ENCODE measurements around the gene NEDD9. TPM values are rescaled to one million over a fixed set of nuclear protein-coding genes. Genes with fewer than 3 reads are reported as not detected.

The NEDD9 gene
- total and polyA plus RNA-seq, 2 of the 13 experiments (the other 11 are each of a cell fraction or from before 2014, with no cell fraction given), result 27.1 to 389 TPM

- TF ChIP-seq HMGXB4 (CRISPR knock-in tag; IDR thresholded peaks at IDR 0.05; ENCODE audit: borderline replicate concordance in 1 of 2, low read depth in 1 of 2), result no peak
- no peak for TF ChIP-seq UBTF (CRISPR knock-in tag; IDR thresholded peaks at IDR 0.05)
- 0 out of 2 replicates have a peak, but pooled peaks have one; percentile 34 for TF ChIP-seq SPEN (CRISPR knock-in tag; IDR thresholded peaks at IDR 0.05; ENCODE audit: low read depth)
- 0 out of 2 replicates have a peak, but pooled peaks have one; percentile 14 for TF ChIP-seq ZFP41 (CRISPR knock-in tag; IDR thresholded peaks at IDR 0.05; ENCODE audit: borderline replicate concordance)
- no peak for TF ChIP-seq HNRNPLL (IDR thresholded peaks at IDR 0.05; ENCODE audit: low read depth, low read length, poor library complexity, severe bottlenecking)
- TF ChIP-seq RBM22 (optimal IDR thresholded peaks at IDR 0.05; ENCODE audit: low read length), result peak; percentile 97
- TF ChIP-seq ZNF607 (CRISPR knock-in tag; IDR thresholded peaks at IDR 0.05; ENCODE audit: borderline replicate concordance), result no peak
- TF ChIP-seq E2F2 (CRISPR knock-in tag; IDR thresholded peaks at IDR 0.05; ENCODE audit: borderline replicate concordance), result 0 out of 2 replicates have a peak, but pooled peaks have one; percentile 29
- TF ChIP-seq ZNF143 (CRISPR knock-in tag; IDR thresholded peaks at IDR 0.05), result no peak
- TF ChIP-seq ZNF784 (CRISPR knock-in tag; IDR thresholded peaks at IDR 0.05; ENCODE audit: borderline replicate concordance), result no peak
- TF ChIP-seq HNRNPK (IDR thresholded peaks at IDR 0.05; ENCODE audit: low read depth, low read length, poor library complexity, severe bottlenecking), result no peak
- TF ChIP-seq TBP (CRISPR knock-in tag; IDR thresholded peaks at IDR 0.05), result no peak
- no peak for TF ChIP-seq SRF (IDR thresholded peaks at IDR 0.05; ENCODE audit: low read depth, low read length)
- TF ChIP-seq ASH2L (IDR thresholded peaks at IDR 0.05; ENCODE audit: insufficient read length, low read depth, low read length), result no peak
- no peak for TF ChIP-seq SYNCRIP (IDR thresholded peaks at IDR 0.05; ENCODE audit: insufficient read depth, low read depth, low read length)
- no peak for TF ChIP-seq CBFB (CRISPR knock-in tag; IDR thresholded peaks at IDR 0.05)
- TF ChIP-seq ZBTB38 (CRISPR knock-in tag; IDR thresholded peaks at IDR 0.05), result 0 out of 2 replicates have a peak, but pooled peaks have one; percentile 30
- TF ChIP-seq ZBTB1 (CRISPR knock-in tag; IDR thresholded peaks at IDR 0.05; ENCODE audit: borderline replicate concordance), result no peak
- TF ChIP-seq HNF1B (CRISPR knock-in tag; IDR thresholded peaks at IDR 0.05), result 0 out of 2 replicates have a peak, but pooled peaks have one; percentile 36
Observed at GRCh38 chr6:11213422-11214021, 18.9 kb downstream of the NEDD9 start (continued).

Data from HepG2 (cell line).